Activated T-helper 9 cell treated with anti-CD3 and anti-CD28 coated beads, Interleukin-2, amount 50 U/mL, for 16 hours (primary cell): ENCODE data around the gene CD63.
"Not testable (repeated sequence)": the region's sequence is repeated elsewhere in the genome, so short reads cannot be mapped to it uniquely, and the experiment has no call there.

Experiments used
- DNase-seq: peaks from one replicate; pipeline ENCODE4 v3.0.0-alpha.2; 2020; ENCODE audit warnings: low read depth

CD63 gene

GRCh38 chr12:55728939-55729818, at the start of gene CD63:
Gene CD63, minus strand, starts transcription at chr12:55729009. Its CDS starts 668 bp downstream, at chr12:55728341.
- peak; percentile 61 for DNase-seq

- no peak for DNase-seq
Observed at GRCh38 chr12:55777856-55778255, 49.0 kb upstream of the CD63 start.

DNA sequence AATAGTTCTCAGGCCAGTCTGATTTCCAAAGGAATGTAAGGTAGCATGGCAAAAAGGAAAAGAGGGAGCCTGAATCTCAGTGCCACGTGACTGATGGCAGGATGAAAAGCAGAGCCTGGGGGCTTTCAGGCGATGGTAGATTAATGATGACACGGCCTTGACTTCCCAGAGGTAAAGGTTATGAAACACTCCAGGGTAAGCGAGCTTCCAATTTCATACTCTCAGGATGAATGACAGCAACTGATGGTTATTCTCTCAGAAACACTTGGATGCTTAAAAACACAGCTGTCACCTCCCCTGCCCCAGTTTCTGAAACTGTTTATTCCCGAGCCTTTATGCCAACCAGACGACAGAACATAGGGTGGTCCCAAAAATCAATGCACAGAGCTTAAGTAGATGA, 42.9 kb upstream of the CD63 start:
- no peak for DNase-seq

DNA sequence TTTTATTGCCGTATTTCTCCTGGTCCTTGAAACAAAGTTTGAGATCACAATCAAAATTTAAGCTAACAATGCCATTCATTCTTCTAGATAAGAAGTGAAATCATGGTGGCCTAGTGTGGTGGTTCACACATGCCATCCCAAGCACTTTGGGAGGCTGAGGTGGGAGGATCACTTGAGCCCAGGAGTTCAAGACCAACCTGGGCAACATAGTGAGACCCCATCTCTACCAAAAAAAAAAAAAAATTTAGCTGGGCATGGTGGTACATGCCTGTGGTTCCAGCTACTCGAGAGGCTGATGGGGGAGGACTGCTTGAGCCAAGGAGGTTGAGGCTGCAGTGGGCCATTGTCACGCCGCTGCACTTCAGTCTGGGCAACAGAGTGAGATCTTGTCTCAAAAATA, 38.3 kb upstream of the CD63 start:
- DNase-seq, result no peak

DNA sequence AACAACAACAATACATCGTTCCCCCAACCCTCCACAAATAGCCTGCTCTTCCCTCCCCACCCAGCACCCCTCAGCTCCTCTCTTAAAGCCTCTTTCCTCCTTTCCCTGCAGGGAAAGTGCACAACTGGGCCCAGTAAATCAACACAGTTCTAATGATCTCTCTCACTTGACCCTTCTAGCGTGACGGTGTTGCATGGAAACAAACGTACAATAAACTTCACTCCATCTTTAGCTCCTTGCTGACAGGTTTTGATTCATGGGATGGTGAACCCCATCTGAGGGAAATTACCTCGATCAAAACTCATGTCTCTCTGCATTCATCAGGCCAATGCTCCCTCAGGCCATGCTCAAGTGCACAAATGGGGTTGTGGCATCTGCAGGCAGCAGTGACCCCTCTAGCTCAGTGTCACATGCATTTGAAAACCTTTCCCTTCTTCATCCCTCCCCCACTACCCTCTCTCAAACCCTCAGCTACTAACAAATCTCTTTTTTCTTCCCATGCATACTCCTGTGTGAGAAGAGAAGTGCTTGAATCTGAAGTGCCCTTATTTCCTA, 37.0 kb upstream of the CD63 start:
- DNase-seq, result no peak

DNA sequence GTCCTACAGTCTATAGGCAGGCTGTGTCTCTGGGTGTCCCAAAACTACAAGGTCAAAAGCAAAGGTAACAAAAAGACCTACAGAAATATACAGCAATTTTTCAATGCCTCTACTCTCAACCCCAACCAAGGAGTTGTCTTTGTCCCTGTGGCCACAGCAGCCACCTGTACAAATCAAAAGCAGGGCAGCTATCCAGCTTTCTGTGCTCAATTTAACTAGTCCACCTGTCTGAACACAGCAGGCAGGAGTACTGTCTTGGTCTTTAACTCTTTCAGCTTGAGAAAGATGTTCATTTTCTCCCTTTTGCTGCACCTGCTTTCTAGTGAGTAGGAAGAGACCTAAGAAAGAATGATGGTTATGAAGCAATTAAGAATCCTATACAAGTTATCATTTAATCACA, 33.8 kb upstream of the CD63 start:
- DNase-seq, result no peak

GRCh38 chr12:55760663-55761062, 31.9 kb upstream of the CD63 start:
- DNase-seq, result no peak

- DNase-seq, result not testable (repeated sequence)
Observed at GRCh38 chr12:55758575-55758974, 29.8 kb upstream of the CD63 start.

GRCh38 chr12:55757701-55758100, 28.9 kb upstream of the CD63 start:
- no peak for DNase-seq

DNA sequence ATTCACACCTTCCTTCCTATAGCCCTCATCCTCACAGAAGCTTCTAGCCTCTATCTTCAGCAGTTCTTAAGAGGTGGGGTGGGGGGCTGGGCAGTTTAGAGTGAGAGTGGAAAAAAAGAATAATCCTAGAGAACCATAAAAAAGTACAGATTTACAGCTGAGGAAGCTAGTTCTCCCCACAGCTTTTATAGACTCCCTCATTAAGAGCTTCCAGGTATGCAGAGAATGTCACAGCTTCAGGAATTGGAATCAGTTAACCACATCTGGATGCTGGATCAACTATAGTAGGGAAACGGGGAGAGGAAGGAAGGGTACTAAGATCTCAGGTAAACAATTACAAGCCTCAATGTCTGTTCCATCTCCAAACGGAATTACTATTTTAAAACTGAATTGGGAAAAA, 26.4 kb upstream of the CD63 start:
- DNase-seq, result no peak

GRCh38 chr12:55748230-55748993, 19.6 kb upstream of the CD63 start:
- DNase-seq, result no peak

DNA sequence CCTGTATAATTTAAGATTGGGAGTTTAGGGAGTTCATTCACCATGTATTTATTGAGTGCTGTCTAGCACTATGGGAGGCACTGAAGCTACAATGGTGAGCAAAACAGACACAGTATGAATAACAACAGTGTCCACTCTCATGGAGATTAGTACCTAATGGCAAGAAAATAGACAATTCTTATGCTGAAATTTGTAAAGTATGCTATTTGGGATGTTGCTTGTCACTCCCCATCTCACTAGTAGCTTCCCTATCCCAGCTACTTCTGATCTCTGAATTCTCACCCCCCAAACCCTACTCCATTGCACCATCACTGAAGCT, 18.1 kb upstream of the CD63 start:
- DNase-seq, result no peak

GRCh38 chr12:55746174-55746912, 17.5 kb upstream of the CD63 start:
- no peak for DNase-seq

DNA sequence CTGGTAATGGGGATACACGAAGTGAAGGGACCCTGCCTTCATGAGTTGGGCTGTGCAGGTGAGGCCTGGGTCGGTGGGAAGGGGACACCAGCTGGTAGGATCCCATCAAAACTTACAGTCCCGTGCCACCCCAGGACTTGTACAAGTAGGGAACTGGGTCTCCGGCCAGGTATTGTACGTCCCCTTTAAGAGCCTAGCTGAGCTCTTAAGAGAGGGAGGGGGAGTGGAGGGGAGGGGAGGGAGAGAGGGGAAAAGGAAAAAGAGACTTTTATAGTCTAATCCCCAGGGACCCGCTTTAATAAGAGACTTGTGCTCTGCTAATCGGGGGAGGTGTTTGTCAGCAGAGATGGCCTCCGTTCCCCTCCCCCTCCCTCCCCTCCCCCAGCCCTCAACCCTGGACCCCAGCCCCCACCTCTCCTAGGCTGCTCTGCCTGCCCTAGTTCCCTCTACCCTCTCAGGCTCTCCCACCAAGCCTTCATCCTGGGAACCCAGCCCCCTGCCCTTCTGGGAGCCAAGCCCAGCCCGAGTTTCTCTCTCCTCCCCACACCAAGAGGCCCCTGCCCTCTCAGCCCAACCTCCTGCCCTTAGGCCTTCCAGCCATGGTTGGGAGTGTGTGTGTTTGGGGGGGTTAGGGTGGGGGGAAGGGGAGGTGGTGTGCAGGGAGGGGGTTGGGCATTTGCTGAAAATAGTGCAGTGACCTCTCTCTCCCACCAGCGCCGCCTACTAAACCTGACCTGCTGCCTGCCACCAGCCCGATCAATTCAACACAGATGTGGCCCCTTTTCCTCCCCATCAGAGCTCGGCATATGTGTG, 16.8 kb upstream of the CD63 start:
- no peak for DNase-seq

DNA sequence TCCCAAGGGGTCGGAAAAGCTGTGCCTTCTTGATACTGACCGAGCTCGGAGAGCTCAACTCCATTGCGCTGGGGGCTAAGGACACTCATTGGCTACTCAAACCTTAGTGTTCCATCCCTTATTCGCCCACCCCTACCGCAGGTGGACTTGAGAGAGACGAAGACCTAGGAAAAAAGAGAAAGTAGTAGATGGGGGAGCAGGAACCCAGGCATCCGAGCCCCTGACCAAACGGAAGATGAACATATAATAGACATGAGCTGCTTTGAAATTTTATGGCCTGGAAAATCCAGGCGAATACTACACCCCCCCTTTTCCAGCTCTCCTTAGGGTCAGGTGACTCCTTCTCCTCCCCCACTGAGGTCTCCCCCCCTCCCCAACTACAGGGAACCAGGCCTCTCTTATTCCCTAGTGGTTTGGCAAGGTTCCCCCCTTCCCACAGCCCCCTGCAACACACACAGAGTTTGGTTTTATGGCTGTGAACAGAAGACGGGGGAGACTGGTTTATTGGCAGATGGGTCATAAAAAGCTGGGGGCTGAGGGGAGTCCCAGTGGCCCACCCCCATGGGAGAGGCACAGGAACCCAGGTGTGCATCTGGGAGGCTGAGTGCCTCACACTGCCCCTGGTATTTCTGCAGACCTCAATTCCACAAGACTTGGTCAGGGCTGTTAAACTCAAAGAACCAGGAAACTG, 15.7 kb upstream of the CD63 start:
- DNase-seq, result no peak

DNA sequence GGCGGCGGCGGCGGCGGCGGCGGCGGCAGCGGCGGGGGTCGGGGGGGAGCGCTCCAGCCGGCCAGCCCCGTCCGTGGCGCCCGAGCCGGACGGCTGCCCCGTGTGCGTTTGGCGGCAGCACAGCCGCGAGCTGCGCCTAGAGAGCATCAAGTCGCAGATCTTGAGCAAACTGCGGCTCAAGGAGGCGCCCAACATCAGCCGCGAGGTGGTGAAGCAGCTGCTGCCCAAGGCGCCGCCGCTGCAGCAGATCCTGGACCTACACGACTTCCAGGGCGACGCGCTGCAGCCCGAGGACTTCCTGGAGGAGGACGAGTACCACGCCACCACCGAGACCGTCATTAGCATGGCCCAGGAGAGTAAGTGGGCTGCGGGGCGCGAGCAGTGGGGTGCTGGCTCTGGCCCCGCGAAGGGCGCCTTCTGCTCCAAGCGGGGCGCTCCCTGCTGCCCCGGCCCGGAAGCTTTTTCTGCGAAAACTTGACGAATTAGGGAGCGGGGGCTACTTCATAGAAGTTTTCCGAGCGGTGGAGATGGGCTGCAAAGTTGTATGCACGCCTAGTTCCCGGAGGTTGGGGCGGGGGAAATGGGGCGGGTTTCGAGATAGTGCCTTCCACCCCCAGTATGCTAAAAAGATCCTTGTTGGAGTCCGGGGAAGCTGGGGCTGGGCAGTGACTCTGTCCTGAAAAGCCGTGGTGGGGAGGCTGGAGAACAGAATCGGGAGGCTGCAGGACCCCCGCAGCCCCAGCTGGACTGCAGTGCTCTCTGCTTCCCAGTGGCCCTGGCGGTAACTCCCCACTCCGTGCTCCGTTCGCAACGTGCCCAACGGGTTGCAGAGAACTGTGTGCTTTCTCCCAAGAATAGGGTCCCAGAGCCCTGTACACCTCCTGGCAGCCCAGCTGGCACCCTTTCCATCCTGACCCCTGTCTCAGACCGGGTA, 14.9 kb upstream of the CD63 start:
- DNase-seq, result no peak

- peak; percentile 63 for DNase-seq
Observed at GRCh38 chr12:55742719-55743405, 14.1 kb upstream of the CD63 start, which contains the start of gene GDF11. Gene GDF11, plus strand, starts transcription at chr12:55743122. Its CDS starts 195 bp downstream, at chr12:55743317.

GRCh38 chr12:55741931-55742680, 13.3 kb upstream of the CD63 start:
- no peak for DNase-seq
